Stimulated activated CD8-positive, alpha-beta memory T cell treated with anti-CD3 and anti-CD28 coated beads, Interleukin-12 subunit alpha, Interleukin-12 subunit beta, amount 100 ng/mL, for 24 hours (primary cell): ENCODE results near the gene TNFRSF4.

ENCODE experiments used
- DNase-seq: peaks from one replicate; pipeline ENCODE4 v3.0.0-alpha.2; 2020; ENCODE audit errors: extremely low read depth

TNFRSF4 gene

GRCh38 chr1:1169429-1170214 lies 44.3 kb downstream of the TNFRSF4 start:
- no peak for DNase-seq

GRCh38 chr1:1168451-1169411 lies 45.2 kb downstream of the TNFRSF4 start:
- no peak for DNase-seq

- no peak for DNase-seq
Observed at GRCh38 chr1:1167841-1168450, 46.0 kb downstream of the TNFRSF4 start.

- no peak for DNase-seq
Observed at GRCh38 chr1:1167398-1167821, 46.5 kb downstream of the TNFRSF4 start.

GRCh38 chr1:1166642-1167397 lies 47.1 kb downstream of the TNFRSF4 start:
- DNase-seq, result no peak

- DNase-seq, result no peak
Observed at GRCh38 chr1:1165900-1166421, 48.0 kb downstream of the TNFRSF4 start.

GRCh38 chr1:1165485-1165884 lies 48.5 kb downstream of the TNFRSF4 start:
- DNase-seq, result no peak

GRCh38 chr1:1164701-1165451 lies 49.1 kb downstream of the TNFRSF4 start:
- no peak for DNase-seq

- DNase-seq, result no peak
Observed at GRCh38 chr1:1164361-1164700, 49.6 kb downstream of the TNFRSF4 start.

- DNase-seq, result no peak
Observed at GRCh38 chr1:1163538-1164070, 50.3 kb downstream of the TNFRSF4 start.

- no peak for DNase-seq
Observed at GRCh38 chr1:1162597-1163537, 51.1 kb downstream of the TNFRSF4 start.

- no peak for DNase-seq
Observed at GRCh38 chr1:1161683-1162079, 52.3 kb downstream of the TNFRSF4 start.
